Stimulated activated CD4-positive, alpha-beta T cell treated with anti-CD3 and anti-CD28 coated beads, Interleukin-15, amount 100 ng/mL, for 24 hours (primary cell): ENCODE measurements around the gene MBTPS1.

ENCODE experiments used
- DNase-seq: peaks from one replicate; pipeline ENCODE4 v3.0.0-alpha.2; 2020

MBTPS1 gene

GRCh38 chr16:84071121-84071520 is 45.6 kb downstream of the MBTPS1 start:
- DNase-seq = no peak

GRCh38 chr16:84069540-84069939 is 47.2 kb downstream of the MBTPS1 start:
- no peak for DNase-seq

- no peak for DNase-seq
These were observed 47.8 kb downstream of the MBTPS1 start for GRCh38 chr16:84068783-84069462.

- DNase-seq = no peak
These were observed 48.7 kb downstream of the MBTPS1 start for GRCh38 chr16:84068041-84068440.

- no peak for DNase-seq
These were observed 49.1 kb downstream of the MBTPS1 start for GRCh38 chr16:84067640-84068039.

- DNase-seq = peak; percentile 53
These were observed 51.1 kb downstream of the MBTPS1 start for GRCh38 chr16:84065536-84066132.

- DNase-seq = no peak
These were observed 52.8 kb downstream of the MBTPS1 start for GRCh38 chr16:84063980-84064379.

GRCh38 chr16:84062734-84063640 is 53.8 kb downstream of the MBTPS1 start:
- DNase-seq = peak; percentile 79

- no peak for DNase-seq
These were observed 55.4 kb downstream of the MBTPS1 start for GRCh38 chr16:84061236-84061819.

GRCh38 chr16:84059946-84060901 is 56.5 kb downstream of the MBTPS1 start:
- no peak for DNase-seq

GRCh38 chr16:84059111-84059510 is 57.6 kb downstream of the MBTPS1 start:
- no peak for DNase-seq

- DNase-seq = no peak
These were observed 58.1 kb downstream of the MBTPS1 start for GRCh38 chr16:84058664-84059063.

GRCh38 chr16:84058211-84058610 is 58.5 kb downstream of the MBTPS1 start:
- DNase-seq = no peak

GRCh38 chr16:84056933-84057332 is 59.8 kb downstream of the MBTPS1 start:
- DNase-seq = no peak

GRCh38 chr16:84055801-84056634 is 60.7 kb downstream of the MBTPS1 start:
- DNase-seq = no peak

- no peak for DNase-seq
These were observed 61.4 kb downstream of the MBTPS1 start for GRCh38 chr16:84055366-84055765.

GRCh38 chr16:84054916-84055315 is 61.8 kb downstream of the MBTPS1 start:
- DNase-seq = no peak

- no peak for DNase-seq
These were observed 62.5 kb downstream of the MBTPS1 start for GRCh38 chr16:84054271-84054670.

GRCh38 chr16:84053237-84053636 is 63.5 kb downstream of the MBTPS1 start:
- DNase-seq = no peak

- DNase-seq = no peak
These were observed 64.6 kb downstream of the MBTPS1 start for GRCh38 chr16:84052071-84052622.

- DNase-seq = no peak
These were observed 66.4 kb downstream of the MBTPS1 start for GRCh38 chr16:84050316-84050715.
